GM21381 (cell line): ENCODE results near the gene ENSA.
"Not testable (repeated sequence)": the region's sequence is repeated elsewhere in the genome, so short reads cannot be mapped to it uniquely, and the experiment has no call there.

ENCODE experiments used
- ATAC-seq: cut with Tn5 transposase; IDR thresholded peaks from one replicate; pipeline ENCODE4 v1.9.1; 2021; ENCODE audit warnings: mild to moderate bottlenecking, moderate library complexity; ENCODE audit not compliant: unreplicated experiment

The ENSA gene, protein sequence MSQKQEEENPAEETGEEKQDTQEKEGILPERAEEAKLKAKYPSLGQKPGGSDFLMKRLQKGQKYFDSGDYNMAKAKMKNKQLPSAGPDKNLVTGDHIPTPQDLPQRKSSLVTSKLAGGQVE

DNA sequence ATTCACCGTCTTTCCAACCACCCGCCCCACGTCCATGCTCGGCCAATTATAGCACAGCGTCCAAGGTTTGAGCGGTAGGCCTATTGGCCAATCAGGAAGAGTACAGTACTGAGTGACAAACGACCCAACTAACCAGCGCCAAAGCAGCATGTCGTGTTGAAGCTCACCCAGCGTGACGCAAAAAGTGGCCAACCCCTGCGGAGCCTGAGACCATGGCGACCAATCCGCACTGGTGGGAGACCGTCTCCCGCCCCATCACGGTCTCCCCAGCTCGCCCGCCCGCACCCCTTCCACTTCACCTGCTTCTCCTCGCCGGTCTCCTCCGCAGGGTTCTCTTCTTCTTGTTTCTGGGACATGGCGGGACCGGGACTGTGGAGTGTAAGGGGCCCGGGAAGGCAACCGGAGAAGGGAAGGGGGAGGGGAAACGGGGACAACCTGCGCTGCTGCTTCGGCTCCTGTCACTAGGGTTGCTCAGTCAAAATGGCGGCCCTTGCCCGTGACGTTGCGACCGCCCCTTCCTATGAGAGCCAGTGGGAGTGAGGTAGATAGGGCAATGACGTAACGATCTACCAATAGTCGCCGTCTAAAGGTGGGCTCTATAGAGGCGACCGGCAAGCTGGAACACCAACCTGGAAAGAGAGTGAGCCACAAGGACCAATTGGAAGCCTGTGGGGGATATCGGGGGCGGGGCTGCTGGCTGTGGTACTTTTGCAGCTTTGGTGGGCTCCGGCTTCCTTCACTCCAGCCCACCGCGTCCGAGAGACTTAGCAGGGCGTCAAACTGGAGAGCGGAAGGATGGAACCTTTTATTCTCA, at the start of gene ENSA:
Gene ENSA (minus strand): TSS at position 498 of the 814 bp plus-strand sequence. CDS start 142 bp downstream, at position 356.
- peak; percentile 92 for ATAC-seq

DNA sequence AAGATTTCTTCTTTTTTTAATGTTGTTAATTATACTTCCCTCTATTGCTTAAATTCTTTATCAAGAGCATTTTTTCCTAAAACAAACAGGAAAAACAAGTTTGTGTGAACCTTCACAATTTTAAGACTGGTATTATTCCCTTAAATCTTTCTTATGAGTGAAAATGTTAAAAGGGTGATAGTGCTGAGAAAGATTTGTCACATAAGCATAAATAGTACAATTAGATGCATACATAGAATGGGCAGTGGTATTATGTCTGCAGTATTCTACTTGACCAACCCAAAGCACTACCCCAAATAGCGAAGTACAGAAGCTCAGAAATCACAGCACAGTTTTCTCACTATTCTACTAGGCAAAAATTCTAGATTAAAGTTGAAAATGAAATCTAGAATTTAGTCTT, 49.6 kb upstream of the ENSA start:
- no peak for ATAC-seq

DNA sequence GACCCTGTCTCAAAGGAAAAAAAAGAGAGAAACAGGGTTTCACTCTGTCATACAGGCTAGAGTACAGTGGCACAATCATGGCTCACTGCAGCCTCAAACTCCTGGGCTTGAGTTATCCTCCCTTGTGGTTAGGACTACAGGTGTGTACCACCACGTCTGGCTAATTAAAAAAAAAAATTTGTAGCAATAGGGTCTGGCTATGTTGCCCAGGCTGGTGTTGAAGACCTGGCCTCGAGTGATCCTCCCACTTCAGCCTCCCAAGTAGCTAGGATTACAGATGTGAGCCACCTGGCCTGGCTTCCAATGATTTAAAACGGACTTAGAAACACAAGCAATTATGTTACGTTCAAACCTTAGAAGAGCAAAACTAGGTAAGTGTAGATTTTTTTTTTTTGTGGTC, 45.5 kb upstream of the ENSA start:
- no peak for ATAC-seq

DNA sequence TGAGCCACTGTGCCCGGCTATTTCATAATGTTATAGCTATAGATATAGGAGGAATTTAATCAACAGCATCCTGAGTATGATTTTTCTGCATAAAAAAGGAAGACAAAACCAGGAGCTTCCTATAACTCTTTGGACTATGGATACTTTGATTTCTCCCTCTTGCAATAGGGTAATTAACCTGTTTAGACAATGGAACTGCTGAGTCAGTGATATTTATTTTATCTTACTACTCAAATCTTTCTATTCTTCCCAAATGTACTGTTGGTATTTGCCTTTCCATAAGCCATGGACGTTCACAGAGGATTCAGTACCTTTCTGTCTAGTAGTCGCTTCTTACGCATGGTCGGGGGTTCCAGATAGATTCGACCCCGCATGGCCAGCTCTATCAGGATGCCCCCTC, 33.9 kb upstream of the ENSA start:
- no peak for ATAC-seq

DNA sequence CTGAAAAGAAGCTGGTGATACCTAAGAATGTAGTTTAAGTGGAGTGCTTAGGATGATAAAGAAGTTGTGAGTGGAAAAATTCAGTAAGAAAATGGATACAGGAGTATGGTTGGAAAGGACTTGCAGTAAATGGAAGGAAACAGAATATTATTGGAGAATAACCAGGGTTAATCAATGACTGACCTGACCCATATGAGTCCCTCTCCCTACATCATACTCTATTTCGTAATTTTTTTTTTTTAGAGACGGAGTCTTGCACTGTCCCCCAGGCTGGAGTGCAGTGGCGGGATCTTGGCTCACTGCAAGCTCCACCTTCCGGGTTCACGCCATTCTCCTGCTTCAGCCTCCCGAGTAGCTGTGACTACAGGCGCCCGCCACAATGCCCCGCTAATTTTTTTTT, 33.4 kb upstream of the ENSA start:
- ATAC-seq: no peak

DNA sequence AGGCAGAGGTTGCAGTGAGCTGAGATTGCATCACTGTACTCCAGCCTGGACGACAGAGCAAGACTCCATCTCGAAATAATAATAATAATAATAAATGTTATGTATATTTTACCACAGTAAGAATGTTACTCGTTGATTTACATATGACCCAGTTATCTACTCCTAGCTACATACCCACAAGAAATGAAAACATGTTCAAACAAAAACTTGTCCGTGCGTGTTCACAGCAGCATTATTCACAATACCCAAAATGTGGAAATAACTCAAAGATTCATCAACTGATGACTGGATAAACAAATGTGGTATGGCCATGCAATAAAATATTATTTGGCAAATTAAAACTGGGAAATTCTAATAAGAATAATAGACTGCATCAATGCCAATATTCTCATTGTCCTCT, 31.7 kb upstream of the ENSA start:
- ATAC-seq: no peak

DNA sequence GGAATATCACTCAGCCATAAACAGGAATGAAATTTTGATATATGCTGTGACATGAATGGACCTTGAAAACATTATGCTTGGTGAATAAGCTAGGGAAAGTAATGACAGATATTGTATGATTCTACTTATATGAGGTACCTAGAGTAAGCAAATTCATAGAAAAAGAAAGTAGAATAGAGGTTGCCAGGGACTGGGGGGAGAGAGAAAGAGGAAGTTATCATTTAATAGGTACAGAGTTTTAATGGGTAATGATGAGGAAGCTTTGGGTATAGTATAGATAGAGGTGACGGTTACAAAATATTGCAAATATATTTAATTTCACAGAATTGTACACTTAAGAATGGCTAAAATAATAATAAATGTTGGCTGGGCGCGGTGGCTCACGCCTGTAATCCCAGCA, 31.2 kb upstream of the ENSA start:
- ATAC-seq: no peak

DNA sequence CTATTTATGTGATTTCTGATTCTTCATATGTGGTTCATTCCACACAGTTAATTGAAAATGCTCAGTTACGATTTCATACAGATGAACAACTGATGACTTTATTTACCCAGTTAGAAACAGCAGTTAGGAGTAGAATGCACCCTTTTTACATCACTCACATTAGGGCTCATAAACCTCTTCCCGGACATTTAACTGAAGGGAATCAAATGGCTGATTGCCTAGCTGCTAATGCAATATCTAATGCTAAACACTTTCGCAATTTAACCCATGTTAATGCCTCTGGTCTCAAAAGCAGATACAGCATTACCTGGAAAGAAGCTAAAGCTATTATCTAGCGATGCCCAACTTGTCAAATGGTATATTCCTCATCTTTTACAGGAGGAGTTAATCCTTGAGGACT, 27.7 kb upstream of the ENSA start:
- ATAC-seq: not testable (repeated sequence)

DNA sequence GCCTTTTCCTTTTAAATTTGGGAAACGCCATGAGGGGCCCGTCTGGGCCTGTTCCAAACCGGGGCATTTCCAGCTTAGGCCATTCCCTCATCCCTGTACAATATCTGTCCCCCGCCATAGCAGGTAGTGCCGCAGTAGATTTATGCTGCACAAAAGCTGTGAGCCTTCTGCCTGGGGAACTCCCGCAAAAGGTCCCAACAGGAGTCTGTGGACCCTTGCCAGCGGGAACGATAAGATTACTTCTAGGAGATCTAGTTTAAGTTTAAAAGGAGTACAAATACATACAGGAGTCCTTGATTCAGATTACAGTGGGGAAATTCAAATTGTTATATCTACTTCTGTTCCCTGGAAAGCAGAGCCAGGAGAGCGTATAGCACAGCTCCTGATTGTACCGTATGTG, 25.2 kb upstream of the ENSA start:
- not testable (repeated sequence) for ATAC-seq

DNA sequence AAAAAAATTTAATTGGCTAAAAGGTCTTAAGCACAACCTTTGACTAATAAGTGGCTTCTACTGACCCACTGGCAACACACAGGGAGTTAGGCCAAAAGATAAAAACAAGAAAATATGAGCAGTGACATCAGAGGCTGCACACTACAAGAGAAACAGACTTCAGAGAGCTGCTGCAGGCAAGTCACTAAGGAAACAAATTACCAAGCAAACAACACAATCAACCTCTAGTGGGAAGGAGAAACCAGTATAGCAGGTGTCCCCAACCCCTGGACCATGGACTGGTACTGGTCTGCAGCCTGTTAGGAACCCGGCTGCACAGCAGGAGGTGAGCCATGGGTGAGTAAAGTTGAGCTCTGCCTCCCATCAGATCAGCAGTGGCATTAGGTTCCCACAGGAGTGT, 20.8 kb upstream of the ENSA start:
- no peak for ATAC-seq

DNA sequence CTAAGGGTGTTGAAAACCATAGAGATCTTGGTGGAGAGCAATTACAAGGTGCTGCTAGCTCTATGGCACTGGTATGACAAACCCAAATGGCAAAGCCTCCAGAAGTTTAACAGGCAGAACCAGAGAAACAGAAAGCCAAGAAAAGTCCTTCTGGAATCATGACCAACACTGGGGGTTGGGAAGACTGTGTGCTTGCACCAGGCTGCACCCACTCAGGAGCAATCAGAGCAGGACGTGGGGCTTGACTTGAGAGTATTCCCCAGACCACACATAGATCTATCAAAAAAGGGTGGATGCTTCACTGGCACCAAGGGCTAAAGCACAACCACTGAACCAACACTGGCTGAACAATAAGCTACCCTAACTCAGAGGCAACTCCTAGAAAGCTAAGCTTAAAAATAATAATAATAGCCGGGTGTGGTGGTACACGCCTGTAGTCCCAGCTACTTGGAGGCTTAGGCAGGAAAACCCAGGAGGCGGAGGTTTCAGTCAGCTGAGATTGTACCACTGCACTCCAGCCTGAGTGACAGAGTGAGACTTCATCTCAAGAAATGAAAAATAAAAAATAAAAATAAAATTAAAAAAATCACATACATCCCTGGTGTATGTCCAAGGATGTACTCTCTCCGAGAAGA, 20.1 kb upstream of the ENSA start:
- no peak for ATAC-seq

DNA sequence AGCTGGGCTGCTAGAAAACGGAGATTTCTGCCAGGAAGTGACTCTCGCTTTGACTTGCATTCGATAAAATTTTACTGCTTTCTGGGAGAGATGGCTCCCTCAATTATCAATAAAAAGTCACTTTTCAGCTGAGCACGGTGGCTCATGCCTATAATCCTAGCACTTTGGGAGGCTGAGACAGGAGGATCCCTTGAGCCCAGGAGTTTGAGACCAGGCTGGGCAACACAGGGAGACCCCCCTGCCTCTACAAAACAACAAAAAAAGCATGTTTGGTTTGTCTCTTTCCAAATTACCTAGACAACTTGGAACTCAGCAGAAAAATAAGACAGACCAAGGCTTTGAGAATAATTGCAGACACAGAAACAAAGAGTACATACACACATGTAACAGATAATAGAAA, 12.9 kb upstream of the ENSA start:
- ATAC-seq: no peak

DNA sequence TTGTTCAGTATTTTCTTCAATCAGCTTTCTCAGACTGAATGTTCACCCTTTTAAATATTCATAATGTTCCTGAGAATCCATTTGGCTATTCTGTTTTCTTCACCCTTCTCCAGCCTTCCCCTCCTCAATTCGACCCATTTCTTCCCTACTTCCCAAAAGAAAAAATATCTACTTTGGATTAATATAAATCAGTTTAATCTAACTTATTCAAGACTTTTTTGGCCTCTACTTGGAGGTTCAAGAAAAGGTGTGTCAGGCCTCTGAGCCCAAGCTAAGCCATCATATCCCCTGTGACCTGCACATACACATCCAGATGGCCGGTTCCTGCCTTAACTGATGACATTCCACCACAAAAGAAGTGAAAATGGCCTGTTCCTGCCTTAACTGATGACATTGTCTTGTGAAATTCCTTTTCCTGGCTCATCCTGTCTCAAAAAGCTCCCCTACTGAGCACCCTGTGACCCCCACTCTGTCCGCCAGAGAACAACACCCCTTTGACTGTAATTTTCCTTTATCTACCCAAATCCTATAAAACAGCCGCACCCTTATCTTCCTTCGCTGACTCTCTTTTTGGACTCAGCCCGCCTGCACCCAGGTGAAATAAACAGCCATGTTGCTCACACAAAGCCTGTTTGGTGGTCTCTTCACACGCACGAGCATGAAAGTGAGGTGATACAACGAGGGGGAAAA, 11.9 kb upstream of the ENSA start:
- ATAC-seq: not testable (repeated sequence)

DNA sequence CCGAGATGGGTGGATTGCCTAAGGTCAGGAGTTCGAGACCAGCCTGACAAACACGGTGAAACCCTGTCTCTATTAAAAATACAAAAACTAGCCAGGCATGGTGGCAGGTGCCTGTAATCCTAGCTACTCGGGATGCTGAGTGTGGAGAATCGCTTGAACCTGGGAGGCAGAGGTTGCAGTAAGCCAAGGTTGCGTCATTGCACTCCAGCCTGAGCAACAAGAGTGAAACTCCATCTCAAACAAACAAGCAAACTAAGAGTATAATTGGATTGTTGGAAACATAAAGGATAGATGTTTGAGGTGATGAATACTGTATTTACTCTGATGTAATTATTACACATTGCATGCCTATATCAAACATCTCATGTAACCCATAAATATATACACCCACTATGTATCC, 9.0 kb upstream of the ENSA start:
- not testable (repeated sequence) for ATAC-seq

DNA sequence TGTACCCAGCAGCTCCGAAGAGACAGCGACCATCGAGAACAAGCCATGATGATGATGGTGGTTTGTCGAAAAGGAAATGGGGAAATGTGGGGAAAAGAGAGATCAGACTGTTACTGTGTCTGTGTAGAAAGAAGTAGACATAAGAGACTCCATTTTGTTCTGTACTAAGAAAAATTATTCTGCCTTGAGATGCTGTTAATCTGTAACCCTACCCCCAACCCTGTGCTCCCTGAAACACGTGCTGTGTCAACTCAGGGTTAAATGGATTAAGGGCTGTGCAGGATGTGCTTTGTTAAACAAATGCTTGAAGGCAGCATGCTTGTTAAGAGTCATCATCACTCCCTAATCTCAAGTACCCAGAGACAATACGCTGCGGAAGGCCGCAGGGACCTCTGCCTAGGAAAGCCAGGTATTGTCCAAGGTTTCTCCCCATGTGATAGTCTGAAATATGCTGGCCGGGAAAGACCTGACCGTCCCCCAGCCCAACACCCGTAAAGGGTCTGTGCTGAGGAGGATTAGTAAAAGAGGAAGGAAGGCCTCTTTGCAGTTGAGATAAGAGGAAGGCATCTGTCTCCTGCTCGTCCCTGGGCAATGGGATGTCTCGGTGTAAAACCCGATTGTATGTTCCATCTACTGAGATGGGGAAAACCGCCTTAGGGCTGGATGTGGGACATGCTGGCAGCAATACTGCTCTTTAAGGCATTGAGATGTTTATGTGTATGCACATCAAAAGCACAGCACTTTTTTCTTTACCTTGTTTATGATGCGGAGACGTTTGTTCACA, 5.6 kb upstream of the ENSA start:
- not testable (repeated sequence) for ATAC-seq

DNA sequence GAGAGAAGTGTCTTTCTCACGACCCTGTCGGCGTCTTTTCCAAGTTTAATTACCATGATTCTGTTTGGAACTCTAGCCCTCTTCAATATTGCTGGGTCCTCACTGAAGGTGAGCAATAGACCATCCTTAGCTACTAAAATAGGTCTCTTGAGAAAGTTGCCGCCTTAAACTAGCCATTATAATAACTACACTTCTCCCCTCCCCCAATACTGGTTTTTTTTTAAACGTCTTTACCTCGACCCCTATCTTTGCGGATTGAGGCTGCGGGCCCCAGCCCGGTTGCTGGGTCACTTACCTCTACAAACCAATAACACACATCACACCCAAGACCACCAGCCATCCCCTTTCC, 672 bp downstream of the ENSA start:
- ATAC-seq: no peak

DNA sequence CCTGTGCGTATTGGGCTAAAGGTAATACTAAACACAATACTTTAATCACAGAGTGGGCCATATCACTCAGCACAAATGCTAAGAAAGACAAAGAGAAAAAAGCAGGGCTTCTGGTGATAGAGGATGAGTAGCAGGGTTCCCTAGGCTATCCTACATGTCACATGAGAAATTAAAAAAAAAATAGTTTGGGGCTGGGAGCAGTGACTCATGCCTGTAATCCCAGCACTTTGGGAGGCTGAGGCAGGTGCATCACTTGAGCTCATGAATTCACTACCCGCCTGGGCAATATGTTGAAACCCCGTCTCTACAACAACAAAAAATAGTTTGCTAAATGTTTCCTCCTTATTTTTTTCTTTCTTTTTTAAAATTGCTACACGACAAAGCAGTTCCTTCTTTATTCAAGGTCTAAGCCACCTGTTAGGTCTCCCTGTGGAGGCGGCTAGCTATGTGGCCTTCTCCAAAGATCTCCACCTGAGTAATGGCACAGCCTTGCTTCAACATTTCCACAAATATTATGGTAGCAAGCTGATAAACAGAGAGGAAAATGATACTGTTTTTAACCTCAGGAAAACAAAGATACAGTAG, 1.5 kb downstream of the ENSA start:
- no peak for ATAC-seq

DNA sequence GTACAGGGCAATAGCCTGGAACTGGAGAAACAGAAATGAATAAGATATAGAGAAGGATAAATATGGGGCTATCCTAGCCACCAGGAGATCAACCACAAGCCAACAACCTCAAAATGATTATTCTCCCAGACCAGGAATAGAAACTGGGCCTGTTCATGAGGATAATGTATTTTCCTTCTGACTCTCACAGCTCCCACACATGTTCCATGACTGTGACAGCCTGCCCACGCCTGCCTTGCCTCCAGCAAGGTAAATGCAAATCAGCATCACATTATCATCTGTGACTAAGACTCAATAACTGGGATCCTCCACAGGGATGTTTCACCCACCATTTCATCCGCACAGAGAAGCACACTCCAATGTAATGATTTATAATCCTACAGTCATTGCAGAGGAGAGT, 3.3 kb downstream of the ENSA start:
- ATAC-seq: no peak

DNA sequence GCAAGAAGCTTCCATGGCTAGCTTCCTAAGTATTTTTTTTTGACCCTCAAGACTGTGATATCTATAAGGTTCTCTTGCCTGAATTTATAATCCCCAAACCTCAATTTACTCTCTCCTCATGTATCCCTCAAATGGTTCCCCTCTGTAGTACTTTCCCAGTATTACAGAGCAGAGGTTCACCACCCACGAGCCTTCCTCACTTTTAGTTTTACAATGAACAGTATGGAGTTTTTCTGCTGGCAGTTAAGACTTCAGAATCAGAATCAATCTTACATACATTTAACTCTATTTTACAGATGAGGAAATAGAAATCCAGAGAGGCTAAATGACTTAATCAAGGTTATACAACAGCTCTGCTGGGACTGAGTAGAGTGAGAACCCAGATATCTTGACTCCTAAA, 4.9 kb downstream of the ENSA start:
- not testable (repeated sequence) for ATAC-seq

DNA sequence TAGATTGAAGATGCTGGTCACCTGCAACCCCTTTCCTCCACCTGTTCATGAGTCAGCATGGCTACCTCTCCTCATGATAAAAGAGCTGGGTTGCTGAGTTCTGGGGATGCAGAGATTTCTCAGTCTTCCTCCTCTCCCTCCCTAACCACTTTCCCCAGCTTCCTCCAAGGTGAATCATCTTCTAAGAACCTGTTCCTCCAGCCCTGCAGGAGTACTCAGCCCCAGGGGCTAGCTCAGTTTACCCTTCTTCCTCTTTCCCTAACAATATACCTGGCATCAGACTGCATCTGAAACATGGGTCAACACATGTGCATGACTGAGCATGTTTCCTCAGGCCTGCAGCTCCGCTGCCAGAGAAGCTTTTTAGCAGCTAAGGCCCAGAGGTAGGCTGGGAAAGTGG, 5.3 kb downstream of the ENSA start:
- ATAC-seq: not testable (repeated sequence)
